Fibroblast of skin of abdomen (primary cell): ENCODE measurements around the gene VEGFB.

Source experiments
- DNase-seq: peaks from one replicate; pipeline ENCODE4 v3.0.0-alpha.2; 2013

VEGFB gene

DNA sequence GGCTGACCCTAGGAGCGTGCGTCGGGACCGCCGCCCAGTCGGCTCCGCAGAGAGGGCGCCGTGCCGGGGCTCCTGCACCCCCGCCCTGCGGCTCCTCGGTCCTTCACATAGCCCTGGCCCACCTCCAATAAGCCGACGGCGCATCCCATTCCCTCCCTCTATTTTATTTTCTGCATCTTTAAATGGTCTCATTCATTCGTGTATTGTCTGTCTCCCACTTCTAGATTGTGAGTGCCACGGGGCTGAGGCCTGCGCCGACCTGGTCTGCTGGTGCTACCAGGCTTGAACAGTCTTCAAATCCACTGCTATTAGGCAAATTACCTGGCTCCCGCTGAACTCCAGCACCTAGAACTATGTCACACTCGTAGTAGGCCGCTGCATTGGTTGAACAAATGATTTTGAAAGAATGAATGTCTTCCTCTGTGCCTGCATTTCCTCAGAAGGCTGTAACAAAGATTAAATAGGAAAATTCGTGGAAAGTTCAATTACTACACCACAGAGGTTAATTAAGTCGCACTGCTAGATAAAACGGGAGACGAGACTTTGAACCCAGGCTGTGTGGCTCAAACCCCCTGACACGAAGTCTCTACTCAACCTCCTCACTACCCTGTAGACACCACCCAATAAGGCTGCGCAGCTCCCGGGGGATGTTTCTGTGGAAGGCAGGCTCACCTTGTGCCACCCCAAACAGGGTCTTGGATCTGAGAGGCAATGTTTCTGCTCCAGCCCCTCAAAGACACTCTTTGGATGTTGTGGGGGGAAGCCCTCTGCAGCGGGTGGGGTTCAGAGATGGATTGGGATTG is 13.5 kb downstream of the VEGFB start:
- DNase-seq, result no peak

DNA sequence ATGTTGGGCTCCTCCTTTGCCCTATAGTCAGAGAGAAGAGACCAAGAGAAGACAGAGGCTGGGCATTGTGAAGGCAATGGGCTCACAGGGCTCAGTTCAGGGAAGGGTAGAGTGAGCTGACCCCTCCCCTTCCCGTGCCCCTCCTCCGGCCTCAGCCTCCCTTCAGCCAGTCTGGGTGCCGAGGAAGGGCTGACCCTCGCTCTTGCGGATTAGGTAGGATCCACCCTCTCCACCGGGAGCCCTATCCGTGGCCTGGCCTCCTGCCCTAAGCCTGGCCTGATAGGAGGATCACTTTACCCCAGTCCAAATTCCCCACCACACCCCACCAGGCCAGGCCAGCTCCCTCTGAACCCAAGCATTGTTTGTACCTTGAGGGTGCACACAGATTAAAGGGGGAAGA is 14.2 kb downstream of the VEGFB start:
- no peak for DNase-seq

DNA sequence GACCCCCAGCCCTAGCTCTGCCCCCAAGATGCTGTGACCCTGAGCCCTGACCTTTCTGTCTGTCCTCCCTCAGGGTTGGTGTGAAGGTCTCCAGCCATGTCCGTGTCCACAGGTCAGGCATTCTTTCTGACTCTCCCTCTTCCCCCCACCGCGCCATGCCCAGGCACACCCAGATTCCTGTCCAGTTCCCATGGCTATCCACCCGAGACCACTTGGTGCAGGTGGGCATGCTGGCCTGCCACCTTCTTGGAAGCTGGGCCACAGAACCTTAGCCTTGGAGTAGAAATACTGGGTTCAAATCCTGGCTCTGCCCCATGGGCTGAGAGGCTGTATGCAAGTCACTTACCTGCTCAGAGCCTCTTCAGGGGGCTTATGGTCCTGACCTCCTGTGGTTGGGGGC is 14.7 kb downstream of the VEGFB start:
- no peak for DNase-seq

DNA sequence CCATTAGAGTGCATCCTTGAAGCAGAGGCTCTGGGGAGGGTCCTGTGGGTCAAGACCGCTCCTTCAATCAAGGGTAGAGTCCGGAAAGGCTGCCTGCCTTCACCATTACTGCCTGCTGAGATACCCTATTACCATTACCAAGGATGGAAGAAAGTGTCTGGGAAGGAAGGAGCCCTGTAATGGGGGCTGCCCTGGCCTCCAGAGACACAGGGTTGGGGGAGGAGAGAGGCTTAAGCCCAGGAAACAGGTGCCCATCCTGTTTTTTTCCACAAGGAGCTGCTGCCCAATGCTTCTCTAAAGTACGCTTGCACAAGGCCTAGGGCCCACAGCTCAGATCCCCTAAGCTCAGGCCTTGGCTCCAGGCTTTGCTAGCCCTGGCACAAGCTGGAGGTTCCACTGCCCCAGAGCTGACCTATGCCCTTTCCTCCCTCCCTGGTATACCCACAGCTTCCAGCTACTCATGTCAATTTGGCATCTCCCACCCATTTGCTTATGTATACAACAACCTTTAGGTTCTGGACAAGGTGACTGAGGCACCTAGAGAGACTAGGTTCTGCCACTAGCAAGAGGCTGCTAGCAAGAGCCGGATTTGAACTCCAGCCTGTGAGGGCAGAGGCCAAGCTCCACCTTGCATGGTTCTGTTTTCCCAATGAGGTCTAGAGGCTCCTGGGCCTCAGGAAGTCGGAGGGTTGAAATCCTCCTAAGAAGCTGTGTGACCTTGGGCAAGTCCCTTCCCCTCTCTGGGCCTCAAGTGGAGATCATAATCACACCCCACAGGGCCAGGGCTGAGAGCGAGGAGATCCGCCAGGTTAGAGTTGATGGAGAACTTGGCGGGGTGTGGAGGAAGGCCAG is 15.4 kb downstream of the VEGFB start:
- no peak for DNase-seq

DNA sequence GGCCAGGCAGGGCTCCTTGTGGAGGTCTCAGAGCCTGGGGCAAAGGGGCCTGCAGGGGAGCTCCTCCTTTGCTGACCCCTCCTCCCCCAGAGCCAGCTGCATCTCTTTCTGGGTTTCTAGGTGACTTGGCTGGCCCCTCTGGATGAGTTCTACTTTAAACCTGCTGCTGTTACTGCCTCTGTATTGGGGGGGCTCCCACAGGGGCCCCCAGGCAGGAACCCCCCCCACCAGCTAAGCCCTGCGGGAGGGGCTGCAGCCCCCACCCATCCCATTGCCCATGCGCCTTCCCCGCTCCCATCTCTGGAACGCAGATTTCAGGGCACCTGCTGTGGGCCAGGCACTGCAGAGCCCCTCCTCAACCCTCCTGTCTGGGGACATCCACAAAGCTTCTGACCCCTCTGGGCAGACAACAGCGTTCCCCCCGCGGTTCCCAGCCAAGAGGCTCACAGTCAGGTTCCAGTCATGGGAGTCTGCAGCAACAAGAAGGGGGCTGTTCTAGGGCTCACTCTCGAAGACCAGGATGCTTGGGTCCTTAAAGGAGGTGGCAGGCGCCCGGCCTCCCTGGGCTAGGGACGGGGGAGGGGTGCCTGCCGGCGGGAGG is 16.1 kb downstream of the VEGFB start:
- no peak for DNase-seq

DNA sequence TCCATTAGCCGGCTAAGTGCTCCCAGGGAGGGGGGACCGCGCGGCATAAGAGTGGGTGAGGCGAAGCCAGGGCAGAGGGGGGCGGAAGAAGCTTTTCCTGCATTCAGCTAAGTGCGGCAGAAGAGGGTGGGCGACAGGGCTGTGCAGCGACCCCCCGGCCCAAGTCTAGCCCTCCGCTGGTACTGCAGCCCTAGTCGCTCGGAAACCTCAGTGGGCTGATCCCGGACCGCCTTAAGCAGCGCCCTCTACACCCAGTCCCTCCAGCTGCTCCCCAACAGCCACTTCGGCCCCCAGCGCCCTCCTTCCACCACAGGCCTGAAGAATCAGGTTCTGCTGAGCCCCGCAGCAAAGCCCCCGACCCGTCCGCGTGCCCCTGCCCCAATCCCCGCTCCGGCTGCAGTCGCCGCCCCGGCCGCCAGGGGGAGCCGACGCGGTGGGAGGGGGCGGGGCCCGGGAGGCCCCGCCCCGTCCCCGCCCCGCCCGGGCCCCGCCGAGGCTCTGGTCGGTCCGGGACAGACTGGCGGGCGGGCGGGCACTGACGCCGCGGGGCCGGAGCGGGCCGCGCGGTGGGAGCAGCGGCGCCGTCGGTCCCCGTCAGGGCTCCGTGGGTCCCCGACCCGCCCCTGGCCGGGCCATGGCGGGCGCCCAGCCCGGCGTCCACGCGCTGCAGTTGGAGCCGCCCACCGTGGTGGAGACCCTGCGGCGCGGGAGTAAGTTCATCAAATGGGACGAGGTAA is 16.8 kb downstream of the VEGFB start, which contains the start of gene PLCB3:
Gene PLCB3 (plus strand): TSS at position 515 of the 737 bp plus-strand sequence. CDS start 120 bp downstream, at position 635.
- peak; percentile 51 for DNase-seq

DNA sequence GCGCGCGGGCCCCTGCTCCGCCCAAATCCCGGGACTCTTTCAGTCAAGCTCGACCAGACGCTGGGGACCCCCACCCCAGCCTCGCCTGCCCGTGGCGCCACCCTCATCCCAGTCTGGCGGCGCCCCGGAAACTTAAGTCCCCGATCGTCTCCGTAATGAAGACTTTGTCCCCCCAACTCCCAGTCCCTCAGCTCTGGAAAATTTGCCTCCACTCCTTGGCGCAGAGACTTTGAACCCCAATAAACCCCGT is 17.3 kb downstream of the VEGFB start:
- no peak for DNase-seq

DNA sequence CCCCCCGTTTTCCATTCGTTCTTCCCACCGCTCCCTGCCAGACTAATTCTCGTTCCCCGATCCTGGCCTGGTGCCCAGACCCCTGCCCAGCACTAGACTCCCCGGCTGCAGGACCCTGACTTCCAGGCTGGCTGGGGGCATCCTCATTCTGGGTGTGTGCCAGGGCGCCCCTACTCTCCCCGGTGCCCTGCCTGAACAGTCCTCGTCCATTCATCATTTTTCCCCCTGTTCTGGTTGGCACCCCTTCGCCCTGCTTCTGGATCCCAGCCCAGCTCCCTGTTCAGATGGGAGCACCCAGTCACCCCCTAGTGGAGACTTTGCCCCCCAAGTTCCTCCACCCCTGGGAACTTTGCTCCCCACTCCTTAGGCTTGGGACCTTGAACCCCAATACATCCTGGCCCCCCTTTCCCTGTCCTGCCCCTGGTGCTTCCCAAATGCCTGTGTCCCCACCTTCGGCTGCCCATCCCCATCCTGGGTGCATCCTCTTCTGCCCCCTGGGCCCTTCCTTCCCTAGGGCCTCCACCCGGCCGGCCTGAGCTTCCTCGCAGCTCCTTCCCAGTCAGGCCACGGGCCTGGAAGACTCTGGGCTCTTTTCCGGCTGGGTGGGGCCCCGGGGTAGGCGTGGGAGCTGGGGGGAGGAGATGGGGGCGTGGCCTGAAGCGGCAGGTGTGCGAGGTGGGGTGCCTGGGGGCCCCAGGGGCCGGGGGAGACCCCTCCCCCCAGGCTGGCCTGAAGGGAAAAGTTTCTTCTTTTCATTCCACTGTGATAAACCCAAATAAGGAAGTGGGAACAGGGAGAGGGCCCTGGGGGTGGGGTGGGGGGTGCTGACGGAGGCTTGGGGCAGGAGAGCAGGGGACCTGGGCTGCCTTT is 17.9 kb downstream of the VEGFB start:
- DNase-seq, result peak; percentile 24

DNA sequence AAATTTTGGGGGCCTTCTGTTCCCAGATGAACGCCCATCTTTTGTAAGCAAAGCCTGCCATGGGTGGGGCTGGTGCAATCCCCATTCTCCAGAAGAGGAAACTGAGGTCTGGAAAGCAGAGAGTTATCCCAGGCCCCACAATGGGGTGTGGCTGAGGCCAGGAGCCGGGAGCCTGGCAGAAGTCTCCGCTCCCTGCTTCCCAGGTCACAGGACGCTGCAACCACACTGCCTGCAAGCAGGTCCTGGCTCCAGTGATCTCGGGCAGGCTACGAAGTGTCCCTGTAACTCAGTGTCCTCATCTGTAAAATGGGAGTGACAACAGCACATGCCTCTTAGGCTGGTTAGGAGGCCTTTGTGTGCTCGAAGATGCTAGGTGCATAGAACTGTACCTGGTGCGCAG is 18.7 kb downstream of the VEGFB start:
- DNase-seq, result no peak

DNA sequence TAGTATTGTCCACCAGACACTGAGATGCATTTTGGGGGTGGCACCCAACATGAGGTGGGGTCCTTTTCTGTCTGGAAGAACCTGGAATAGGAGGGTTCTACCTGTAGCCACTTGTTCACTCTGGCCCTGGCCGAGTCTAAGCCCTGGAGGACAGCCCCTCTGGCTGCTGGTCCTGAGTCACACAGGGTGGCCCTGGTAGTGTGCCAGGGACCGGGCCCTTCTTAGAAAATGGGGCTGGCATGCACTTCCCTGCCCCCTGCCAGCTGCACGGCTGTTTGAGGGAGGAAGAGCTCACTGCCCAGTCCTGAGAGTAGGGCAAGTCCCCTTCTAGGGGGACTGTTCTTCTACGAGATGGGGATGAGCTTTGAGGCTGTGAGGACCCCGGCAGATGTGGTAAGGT is 19.1 kb downstream of the VEGFB start:
- DNase-seq, result no peak

DNA sequence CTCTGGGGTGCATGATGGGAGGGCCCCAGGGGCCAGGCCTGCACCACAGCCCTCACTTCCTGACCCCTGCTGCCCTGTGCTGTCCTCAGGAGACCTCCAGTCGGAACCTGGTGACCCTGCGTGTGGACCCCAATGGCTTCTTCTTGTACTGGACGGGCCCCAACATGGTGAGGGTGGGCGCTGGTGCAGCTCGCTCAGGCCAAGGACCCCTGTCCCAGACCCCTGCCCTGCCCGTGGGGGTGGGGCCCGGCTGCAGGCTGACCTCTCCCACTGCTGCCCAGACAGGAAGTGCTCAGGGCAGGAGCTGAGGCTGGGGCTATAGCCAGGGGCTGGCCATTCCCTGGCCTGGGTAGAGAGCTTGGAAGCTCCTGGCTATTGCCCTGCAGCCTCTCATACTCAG is 19.9 kb downstream of the VEGFB start:
- no peak for DNase-seq

DNA sequence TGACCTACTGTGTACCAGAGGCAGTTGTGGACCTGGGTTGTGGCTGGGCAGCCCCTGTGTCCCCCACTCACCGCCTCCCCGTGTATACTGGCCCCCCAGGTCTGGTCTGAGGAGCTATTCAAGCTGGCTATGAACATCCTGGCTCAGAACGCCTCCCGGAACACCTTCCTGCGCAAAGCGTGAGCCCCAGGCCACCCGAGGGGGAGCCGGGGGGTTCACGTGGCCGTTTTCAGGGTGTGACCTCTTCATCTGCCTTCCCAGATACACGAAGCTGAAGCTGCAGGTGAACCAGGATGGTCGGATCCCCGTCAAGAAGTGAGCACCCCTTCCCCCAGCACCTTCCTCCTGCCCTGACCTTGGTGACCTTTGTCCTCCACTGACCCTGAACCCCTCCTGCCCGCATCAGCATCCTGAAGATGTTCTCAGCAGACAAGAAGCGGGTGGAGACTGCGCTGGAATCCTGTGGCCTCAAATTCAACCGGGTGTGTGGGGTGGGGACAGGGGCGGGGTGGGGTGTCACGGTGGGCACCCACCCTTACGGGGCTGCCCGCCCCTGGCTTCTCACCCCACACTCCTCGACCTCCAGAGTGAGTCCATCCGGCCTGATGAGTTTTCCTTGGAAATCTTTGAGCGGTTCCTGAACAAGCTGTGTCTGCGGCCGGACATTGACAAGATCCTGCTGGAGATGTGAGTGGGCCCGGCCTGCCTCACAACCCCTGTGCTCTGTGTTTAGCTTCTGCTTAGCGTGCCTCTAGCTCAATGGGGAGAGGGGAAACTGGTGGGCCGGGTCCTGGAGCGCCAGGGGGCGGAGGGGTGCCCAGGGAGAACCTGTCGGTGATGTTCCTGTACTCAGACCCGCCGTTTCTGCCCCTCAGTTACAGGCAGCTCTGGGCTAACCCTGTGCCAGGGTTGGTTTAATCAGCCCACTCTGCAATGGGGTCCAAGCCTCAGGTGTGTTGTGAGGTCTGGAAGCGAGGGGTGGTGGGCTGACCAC is 21.0 kb downstream of the VEGFB start:
- no peak for DNase-seq

DNA sequence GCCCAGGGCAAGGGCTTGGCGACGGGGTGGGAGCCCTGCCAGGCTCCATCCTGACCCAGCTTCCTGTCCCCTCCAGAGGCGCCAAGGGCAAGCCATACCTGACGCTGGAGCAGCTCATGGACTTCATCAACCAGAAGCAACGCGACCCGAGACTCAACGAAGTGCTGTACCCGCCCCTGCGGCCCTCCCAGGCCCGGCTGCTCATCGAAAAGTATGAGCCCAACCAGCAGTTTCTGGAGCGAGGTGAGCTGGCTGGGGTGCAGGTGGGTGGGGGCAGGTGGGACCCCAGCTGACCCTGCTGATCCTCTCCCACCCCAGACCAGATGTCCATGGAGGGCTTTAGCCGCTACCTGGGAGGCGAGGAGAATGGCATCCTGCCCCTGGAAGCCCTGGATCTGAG is 21.9 kb downstream of the VEGFB start:
- DNase-seq, result no peak

DNA sequence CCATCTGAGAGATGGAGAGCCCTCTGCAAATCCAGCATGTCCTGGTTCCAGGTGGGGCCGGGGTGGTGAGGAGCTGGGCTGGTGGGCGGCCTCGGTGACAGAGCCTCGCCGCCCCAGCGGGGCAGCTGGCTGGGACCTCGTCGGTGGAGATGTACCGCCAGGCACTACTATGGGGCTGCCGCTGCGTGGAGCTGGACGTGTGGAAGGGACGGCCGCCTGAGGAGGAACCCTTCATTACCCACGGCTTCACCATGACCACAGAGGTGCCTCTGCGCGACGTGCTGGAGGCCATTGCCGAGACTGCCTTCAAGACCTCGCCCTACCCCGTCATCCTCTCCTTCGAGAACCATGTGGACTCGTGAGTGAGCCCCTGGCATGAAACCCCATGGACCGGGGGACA is 24.0 kb downstream of the VEGFB start:
- no peak for DNase-seq

DNA sequence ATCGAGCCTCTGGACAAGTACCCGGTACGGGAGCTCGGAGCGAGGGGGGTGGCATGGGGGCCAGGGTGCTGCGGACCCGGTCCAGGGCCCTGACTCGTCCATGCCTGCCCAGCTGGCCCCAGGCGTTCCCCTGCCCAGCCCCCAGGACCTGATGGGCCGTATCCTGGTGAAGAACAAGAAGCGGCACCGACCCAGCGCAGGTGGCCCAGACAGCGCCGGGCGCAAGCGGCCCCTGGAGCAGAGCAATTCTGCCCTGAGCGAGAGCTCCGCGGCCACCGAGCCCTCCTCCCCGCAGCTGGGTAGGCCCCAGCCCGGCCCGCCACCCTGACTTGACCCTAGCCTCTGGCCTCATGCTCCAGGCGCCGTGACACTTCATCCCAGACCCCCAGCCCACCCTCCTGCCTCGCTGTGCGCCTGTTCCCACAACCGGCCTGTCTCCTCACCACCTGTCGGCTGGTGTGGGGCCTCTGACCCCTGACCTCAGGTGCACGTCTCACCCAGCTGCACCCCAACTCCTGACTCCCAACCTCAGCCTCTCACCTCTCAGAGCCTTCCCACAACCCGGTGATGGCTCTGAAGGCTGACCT is 24.7 kb downstream of the VEGFB start:
- no peak for DNase-seq

DNA sequence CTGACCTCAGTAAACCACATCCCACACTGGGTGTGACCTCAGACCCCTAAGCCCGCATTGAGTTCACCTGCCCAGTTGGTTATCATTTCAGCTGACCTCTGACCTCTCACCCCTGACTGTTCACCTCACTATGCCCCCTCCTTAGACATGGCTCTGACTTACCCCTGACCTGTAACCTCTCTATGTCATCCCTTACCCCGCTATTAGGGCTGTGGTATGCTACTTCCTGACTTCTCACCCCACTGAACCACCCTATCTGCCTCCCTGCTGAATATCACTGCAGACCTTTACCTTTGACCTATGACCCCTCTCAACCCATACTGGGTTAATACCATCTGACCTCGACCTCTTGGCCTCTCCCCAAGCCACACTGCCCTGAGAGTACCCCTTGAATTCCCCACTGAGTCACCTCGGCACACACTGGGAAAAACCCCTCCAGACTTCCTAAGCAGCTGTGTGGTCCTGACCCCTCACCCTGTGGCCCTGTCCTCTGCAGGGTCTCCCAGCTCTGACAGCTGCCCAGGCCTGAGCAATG is 25.2 kb downstream of the VEGFB start:
- DNase-seq, result no peak

DNA sequence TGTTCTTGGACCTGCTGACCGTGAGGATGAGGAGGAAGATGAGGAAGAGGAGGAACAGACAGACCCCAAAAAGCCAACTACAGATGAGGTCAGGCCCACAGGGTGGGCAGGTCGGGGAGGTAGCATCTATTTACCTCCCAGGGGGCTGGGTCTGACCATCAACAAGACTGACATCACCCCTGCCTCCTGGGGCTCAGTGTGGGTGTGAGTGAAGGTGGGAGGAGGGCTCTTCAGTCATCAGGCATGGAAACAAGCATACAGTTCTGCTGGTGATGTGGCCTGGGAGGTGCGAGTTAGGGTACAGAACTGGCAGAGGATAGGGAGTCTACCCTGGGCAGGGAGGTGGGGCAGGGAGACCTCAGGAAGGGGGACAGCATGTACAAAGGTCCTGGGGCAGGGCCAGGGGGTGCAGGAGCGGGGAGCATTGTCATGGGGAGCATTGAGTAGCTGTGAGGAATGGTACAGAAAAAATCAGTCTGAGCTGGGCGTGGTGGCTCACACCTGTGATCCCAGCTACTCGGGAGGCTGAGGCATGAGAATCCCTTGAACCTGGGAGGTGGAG is 25.8 kb downstream of the VEGFB start:
- no peak for DNase-seq

DNA sequence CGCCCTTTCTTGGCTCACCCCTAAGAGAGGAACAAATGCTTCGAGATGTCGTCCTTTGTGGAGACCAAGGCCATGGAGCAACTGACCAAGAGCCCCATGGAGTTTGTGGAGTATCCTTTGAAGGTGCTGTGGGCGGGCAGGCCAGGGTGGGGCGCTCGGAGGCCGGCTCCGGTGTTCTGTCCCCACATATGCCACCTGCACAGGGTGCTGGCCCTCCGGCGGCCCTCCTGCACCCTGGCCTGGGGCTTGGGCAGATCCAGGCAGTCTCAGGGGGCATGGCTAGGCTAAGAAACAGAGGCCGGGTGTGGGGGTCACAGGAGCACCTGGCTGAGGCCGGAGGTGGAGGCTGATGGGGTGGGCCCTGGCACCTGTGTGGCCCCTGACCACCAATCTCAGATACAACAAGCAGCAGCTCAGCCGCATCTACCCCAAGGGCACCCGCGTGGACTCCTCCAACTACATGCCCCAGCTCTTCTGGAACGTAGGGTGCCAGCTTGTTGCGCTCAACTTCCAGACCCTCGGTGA is 27.2 kb downstream of the VEGFB start:
- no peak for DNase-seq

DNA sequence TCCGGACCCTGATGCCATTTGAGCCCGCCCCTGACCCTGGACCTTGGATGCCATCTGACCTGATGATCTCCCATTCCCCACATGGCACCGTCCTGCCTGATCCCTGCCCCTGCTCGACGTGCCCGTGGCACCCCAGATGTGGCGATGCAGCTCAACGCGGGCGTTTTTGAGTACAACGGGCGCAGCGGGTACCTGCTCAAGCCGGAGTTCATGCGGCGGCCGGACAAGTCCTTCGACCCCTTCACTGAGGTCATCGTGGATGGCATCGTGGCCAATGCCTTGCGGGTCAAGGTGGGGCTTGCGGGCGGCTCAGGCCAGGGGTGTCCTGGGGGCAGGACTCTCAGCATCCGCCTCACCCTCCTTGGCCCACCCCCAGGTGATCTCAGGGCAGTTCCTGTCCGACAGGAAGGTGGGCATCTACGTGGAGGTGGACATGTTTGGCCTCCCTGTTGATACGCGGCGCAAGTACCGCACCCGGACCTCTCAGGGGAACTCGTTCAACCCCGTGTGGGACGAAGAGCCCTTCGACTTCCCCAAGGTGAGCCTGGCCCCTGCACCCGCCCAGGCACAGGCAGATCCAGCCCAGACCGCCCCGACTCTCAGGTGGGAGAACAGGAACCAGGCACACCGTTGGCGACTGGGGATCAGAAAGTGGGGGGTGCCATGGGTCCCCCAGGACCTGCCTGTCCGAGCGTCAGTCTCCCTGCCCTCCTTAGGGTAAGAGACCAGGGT is 28.1 kb downstream of the VEGFB start:
- no peak for DNase-seq
